Stomach (tissue), 9 donors: ENCODE data around the gene ABCC5. TPM values are rescaled to one million over a fixed set of nuclear protein-coding genes. Genes with fewer than 3 reads are reported as not detected.

ENCODE experiments used
- DNase-seq, 2 donors: peaks; one replicate each; pipeline versions ENCODE4 v3.0.0 to v3.0.0-alpha.2; 2013 to 2019
- H3K27ac ChIP-seq, 5 donors: fragments of 200-600 bp in 4 of 5; sonication (generic) in 4 of 5; one replicate each; pipeline ENCODE4 v1.5.1; 2013 to 2019; ENCODE audit warnings: mild to moderate bottlenecking in 1 of 5, moderate library complexity in 1 of 5
- H3K27me3 ChIP-seq, 3 donors: fragments of 200-600 bp; sonication (generic); one replicate each; pipeline ENCODE4 v1.5.1; 2017 to 2019; ENCODE audit warnings: mixed run types in 1 of 3
- H3K36me3 ChIP-seq, 4 donors: fragments of 200-600 bp; sonication (generic); 1 replicate in 3 of 4; 2 replicates in 1 of 4; pipeline ENCODE4 v1.5.1; 2016 to 2019
- H3K4me1 ChIP-seq, 4 donors: fragments of 200-600 bp; sonication (generic); one replicate each; pipeline ENCODE4 v1.5.1; 2016 to 2019
- H3K4me3 ChIP-seq, 4 donors: fragments of 200-600 bp; sonication (generic) in 3 of 4; one replicate each; pipeline ENCODE4 v1.5.1; 2016 to 2019; ENCODE audit warnings: mild to moderate bottlenecking in 1 of 4
- H3K9me3 ChIP-seq, 4 donors: fragments of 200-600 bp; sonication (generic); one replicate each; pipeline ENCODE4 v1.5.1; 2016 to 2019
- CTCF ChIP-seq, 7 experiments: fragments of 450-650 bp in 4 of 7; fragments of 200-600 bp in 3 of 7; sonication (generic) in 3 of 7; IDR thresholded peaks; one replicate each; pipeline ENCODE4 v1.5.1; 2016 to 2019; ENCODE audit warnings: antibody characterized with exemption in 7 of 7, control low read depth in 2 of 7, mild to moderate bottlenecking in 1 of 7
- EP300 ChIP-seq: sonication (generic); formaldehyde crosslinking; IDR thresholded peaks from one replicate; pipeline ENCODE4 v1.6.1; 2017; ENCODE audit warnings: antibody characterized with exemption
- POLR2A ChIP-seq, 4 donors: fragments of 450-650 bp; IDR thresholded peaks; one replicate each; pipeline ENCODE4 v1.6.1; 2016; ENCODE audit warnings: antibody characterized with exemption in 4 of 4, control low read depth in 2 of 4, mild to moderate bottlenecking in 1 of 4, moderate library complexity in 1 of 4
- POLR2AphosphoS5 ChIP-seq, 3 donors: sonication (generic); formaldehyde crosslinking; IDR thresholded peaks; one replicate each; pipeline ENCODE4 v1.6.1; 2016; ENCODE audit warnings: antibody characterized with exemption in 3 of 3
- WGBS, 5 donors: extraction: QIAGEN DNeasy Blood & Tissue Kit in 3 of 5; methylation state at CpG; one replicate each; pipeline versions ENCODE4 v1.1.5 to v1.1.7; 2013 to 2018; 5-methylcytosine and 5-hydroxymethylcytosine counted together
- intact Hi-C: fragments of 100-400 bp; cut with DNase I; formaldehyde crosslinking; loops from one replicate; pipeline ENCODE4 v1.15.1; 2023; ENCODE audit warnings: low total_unique reads
- polyA plus RNA-seq, 3 donors: library from polyadenylated mRNA; stranded (reverse); fragments of 200-250 nt; gene quantifications; one replicate each; pipeline ENCODE4 v1.2.3, GENCODE V29; 2013
- total RNA-seq, 5 donors: library from RNA; depleted of rRNA; stranded (reverse); fragments of >200 nt; gene quantifications; one replicate each; pipeline versions ENCODE4 v1.1.0 to v1.2.3, GENCODE V29; 2014 to 2016
- donor health status: healthy with polysubstance abuse.
- donor health status: Bipolar disorder and iron deficiency.
- donor health status: healthy.

ABCC5 gene
- total and polyA plus RNA-seq, 8 donors: 16.6 to 241 (median 78.3) TPM

GRCh38 chr3:183884097-183884426 is 133.6 kb downstream of the ABCC5 start:
- WGBS, 5 donors: 1 to 3% (median 3%) methylated on average over 9 of the region's 9 CpGs
- TF ChIP-seq POLR2AphosphoS5 (IDR thresholded peaks at IDR 0.05) (no peak), CTCF (IDR thresholded peaks at IDR 0.05) (no peak), EP300 (no peak)
- Histone ChIP-seq H3K27ac (peak overlapping the region; percentile 79 to 89 (median 82)), H3K9me3 (no peaks in the 10 kb centered on the region), H3K4me3 (peak overlapping the region; percentile 87 to 99 (median 92)), H3K27me3 (no peaks in the 10 kb centered on the region), H3K4me1 (peaks cover 13 to 58% (median 29%) of the 10 kb centered on the region in 4 donors), H3K36me3 (peaks cover 0 to 4% (median 0%) of the 10 kb centered on the region in 4 donors)
- no peak for DNase-seq
- intact Hi-C loops: no loop called here

DNA sequence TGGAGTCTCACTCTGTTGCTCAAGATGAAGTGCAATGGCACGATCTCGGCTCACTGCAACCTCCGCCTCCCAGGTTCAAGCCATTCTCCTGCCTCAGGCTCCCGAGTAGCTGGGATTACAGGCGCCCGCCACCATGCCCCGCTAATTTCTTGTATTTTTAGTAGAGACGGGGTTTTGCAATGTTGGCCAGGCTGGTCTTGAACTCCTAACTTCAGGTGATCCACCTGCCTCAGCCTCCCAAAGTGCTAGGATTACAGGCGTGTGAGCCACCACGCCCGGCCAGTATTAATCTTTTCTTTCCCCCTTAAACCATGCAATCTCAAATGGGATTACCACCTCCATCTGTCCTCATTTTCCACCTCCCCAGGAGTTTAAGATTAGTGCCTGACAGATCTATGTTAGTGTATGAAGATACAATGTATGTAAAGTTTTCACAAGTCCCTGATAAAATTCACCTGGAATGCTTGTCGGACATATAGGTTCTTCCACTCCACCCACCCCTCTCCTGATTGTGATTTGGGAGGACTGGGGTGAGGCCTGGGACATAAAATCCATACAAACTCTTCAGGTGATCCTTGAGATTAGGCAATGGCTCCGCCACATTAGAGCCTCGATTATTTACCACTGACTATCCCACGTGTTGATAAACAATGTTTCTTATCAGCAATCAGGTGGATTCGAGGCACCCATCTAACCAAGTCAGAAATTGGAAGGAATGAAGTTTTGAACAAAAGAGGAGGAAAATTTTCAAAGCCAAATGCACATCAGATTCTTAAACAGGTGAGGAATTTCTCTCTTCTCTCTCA is 134.2 kb downstream of the ABCC5 start:
- Histone ChIP-seq H3K27ac (peak overlapping the region in 2 of 5 donors; percentile 82 to 89), H3K9me3 (no peaks in the 10 kb centered on the region), H3K4me1 (peaks cover 13 to 63% (median 29%) of the 10 kb centered on the region in 4 donors), H3K27me3 (no peaks in the 10 kb centered on the region), H3K36me3 (peaks cover 0 to 4% (median 0%) of the 10 kb centered on the region in 4 donors), H3K4me3 (peak overlapping the region; percentile 87 to 99 (median 92))
- WGBS, 5 donors: 35 to 50% (median 49%) methylated on average over 16 of the region's 16 CpGs
- DNase-seq: no peak
- TF ChIP-seq POLR2A (IDR thresholded peaks at IDR 0.05) (no peak), CTCF (IDR thresholded peaks at IDR 0.05) (no peak), EP300 (no peak), POLR2AphosphoS5 (IDR thresholded peaks at IDR 0.05) (no peak)
- intact Hi-C loops: no loop called here

GRCh38 chr3:183880121-183880520 is 137.6 kb downstream of the ABCC5 start:
- Histone ChIP-seq H3K27me3 (no peaks in the 10 kb centered on the region), H3K4me1 (peaks cover 13 to 77% (median 31%) of the 10 kb centered on the region in 4 donors), H3K27ac (no peak overlapping the region), H3K4me3 (no peak overlapping the region), H3K36me3 (peaks cover 0 to 16% (median 12%) of the 10 kb centered on the region in 4 donors), H3K9me3 (no peaks in the 10 kb centered on the region)
- intact Hi-C loops: no loop called here
- DNase-seq: no peak
- 89 to 96% (median 92%) methylated on average over 9 of the region's 9 CpGs for WGBS, 5 donors
- TF ChIP-seq CTCF (IDR thresholded peaks at IDR 0.05): no peak
- TF ChIP-seq POLR2AphosphoS5 (IDR thresholded peaks at IDR 0.05): no peak
- TF ChIP-seq POLR2A (IDR thresholded peaks at IDR 0.05): no peak
- TF ChIP-seq EP300: no peak

GRCh38 chr3:183879243-183879642 is 138.4 kb downstream of the ABCC5 start:
- Histone ChIP-seq H3K9me3 (no peaks in the 10 kb centered on the region), H3K27ac (no peak overlapping the region), H3K4me3 (no peak overlapping the region), H3K36me3 (peaks cover 0 to 16% (median 12%) of the 10 kb centered on the region in 4 donors), H3K4me1 (peaks cover 13 to 83% (median 35%) of the 10 kb centered on the region in 4 donors), H3K27me3 (no peaks in the 10 kb centered on the region)
- 90 to 95% (median 94%) methylated on average over 2 of the region's 2 CpGs for WGBS, 5 donors
- intact Hi-C loops: no loop called here
- no peak for TF ChIP-seq CTCF (IDR thresholded peaks at IDR 0.05)
- no peak for TF ChIP-seq EP300
- TF ChIP-seq POLR2AphosphoS5 (IDR thresholded peaks at IDR 0.05): no peak
- no peak for TF ChIP-seq POLR2A (IDR thresholded peaks at IDR 0.05)
- DNase-seq: no peak
